GM12891 (cell line): ENCODE measurements around the gene NOL3.

ENCODE experiments used
- POLR2A ChIP-seq: IDR thresholded peaks from 2 replicates; pipeline ENCODE4 v1.6.1; 2011; ENCODE audit warnings: low read depth, low read length, control low read depth
- POLR2AphosphoS5 ChIP-seq: IDR thresholded peaks from 2 replicates; pipeline ENCODE4 v1.6.1; 2011; ENCODE audit warnings: low read depth, low read length, control low read depth
- POU2F2 ChIP-seq: IDR thresholded peaks from 2 replicates; pipeline ENCODE4 v1.6.1; 2011; ENCODE audit warnings: low read depth, mild to moderate bottlenecking, control low read depth, low read length, moderate library complexity
- TAF1 ChIP-seq: IDR thresholded peaks from 2 replicates; pipeline ENCODE4 v1.6.1; 2011; ENCODE audit warnings: low read depth, low read length, control low read depth

GRCh38 chr16:67156143-67156844 is 14.0 kb upstream of the NOL3 start:
- no peak for TF ChIP-seq POLR2AphosphoS5
- no peak for TF ChIP-seq TAF1
- no peak for TF ChIP-seq POLR2A
- TF ChIP-seq POU2F2: no peak
